Measurements from ENCODE around the gene SACS. TPM values are rescaled to one million over a fixed set of nuclear protein-coding genes. Genes with fewer than 3 reads are reported as not detected.
A peak's percentile ranks its signal among the peaks of the same experiment; 100 is the strongest.

The SACS gene, protein sequence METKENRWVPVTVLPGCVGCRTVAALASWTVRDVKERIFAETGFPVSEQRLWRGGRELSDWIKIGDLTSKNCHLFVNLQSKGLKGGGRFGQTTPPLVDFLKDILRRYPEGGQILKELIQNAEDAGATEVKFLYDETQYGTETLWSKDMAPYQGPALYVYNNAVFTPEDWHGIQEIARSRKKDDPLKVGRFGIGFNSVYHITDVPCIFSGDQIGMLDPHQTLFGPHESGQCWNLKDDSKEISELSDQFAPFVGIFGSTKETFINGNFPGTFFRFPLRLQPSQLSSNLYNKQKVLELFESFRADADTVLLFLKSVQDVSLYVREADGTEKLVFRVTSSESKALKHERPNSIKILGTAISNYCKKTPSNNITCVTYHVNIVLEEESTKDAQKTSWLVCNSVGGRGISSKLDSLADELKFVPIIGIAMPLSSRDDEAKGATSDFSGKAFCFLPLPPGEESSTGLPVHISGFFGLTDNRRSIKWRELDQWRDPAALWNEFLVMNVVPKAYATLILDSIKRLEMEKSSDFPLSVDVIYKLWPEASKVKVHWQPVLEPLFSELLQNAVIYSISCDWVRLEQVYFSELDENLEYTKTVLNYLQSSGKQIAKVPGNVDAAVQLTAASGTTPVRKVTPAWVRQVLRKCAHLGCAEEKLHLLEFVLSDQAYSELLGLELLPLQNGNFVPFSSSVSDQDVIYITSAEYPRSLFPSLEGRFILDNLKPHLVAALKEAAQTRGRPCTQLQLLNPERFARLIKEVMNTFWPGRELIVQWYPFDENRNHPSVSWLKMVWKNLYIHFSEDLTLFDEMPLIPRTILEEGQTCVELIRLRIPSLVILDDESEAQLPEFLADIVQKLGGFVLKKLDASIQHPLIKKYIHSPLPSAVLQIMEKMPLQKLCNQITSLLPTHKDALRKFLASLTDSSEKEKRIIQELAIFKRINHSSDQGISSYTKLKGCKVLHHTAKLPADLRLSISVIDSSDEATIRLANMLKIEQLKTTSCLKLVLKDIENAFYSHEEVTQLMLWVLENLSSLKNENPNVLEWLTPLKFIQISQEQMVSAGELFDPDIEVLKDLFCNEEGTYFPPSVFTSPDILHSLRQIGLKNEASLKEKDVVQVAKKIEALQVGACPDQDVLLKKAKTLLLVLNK (N-terminal part only)
- total RNA-seq: 87.7 and 138 TPM in 2 replicates

DNA sequence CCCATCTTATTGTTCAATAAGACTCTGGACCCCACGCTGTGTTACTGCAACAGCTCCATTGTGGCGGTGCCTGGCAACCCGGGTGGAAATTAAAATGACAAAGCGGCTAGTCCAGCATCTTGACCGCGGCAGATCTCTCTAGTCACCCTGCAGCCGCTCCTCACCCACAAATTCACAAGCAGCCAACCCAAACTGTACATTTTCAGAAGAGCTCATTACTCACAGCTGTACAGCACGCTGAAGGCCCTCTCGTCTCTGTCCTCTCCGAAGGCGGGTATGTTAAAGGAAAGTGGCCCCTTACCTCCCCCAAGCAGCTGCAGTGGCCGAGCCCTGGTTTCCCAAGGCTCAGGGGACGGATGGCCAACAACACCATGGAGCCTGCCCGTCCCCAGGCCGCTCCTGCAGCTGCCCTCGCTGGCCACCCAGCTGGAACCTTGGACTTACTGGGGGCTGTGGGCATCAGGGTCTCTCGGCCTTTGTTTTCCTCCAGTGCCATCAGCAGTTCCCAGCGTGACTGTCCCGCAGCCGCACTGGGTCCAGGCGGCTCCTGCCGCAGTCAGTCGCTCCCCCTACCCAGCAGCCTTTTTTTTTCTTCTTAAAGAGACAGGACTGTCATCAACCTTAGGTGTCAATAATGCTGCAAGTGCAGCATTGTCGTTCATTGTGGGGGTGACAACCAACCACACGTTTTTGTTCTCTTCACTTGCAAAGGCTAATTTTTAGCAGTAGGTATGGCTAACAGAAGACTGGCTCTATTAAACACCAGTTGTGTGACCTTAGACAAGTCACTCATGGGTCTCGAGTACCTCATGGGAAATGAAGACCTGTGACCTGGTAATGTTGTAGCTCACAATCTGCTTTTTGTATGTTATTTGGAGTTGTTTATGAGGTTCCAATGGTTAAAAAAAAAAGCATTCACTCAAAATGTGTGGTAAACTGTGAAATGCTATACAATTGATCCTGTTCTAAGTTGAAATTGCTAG lies at the start of gene SACS:
SACS (minus strand) TSS at position 532 of the 983 bp plus-strand sequence. CDS start 22,463 bp downstream, outside the sequence.
- TF ChIP-seq, protein P1, sequence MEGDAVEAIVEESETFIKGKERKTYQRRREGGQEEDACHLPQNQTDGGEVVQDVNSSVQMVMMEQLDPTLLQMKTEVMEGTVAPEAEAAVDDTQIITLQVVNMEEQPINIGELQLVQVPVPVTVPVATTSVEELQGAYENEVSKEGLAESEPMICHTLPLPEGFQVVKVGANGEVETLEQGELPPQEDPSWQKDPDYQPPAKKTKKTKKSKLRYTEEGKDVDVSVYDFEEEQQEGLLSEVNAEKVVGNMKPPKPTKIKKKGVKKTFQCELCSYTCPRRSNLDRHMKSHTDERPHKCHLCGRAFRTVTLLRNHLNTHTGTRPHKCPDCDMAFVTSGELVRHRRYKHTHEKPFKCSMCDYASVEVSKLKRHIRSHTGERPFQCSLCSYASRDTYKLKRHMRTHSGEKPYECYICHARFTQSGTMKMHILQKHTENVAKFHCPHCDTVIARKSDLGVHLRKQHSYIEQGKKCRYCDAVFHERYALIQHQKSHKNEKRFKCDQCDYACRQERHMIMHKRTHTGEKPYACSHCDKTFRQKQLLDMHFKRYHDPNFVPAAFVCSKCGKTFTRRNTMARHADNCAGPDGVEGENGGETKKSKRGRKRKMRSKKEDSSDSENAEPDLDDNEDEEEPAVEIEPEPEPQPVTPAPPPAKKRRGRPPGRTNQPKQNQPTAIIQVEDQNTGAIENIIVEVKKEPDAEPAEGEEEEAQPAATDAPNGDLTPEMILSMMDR (IDR thresholded peaks at IDR 0.05; ENCODE audit: insufficient read depth, low read depth, low read length): no peak
- DNase-seq (ENCODE audit: low read depth): peak; percentile 31

DNA sequence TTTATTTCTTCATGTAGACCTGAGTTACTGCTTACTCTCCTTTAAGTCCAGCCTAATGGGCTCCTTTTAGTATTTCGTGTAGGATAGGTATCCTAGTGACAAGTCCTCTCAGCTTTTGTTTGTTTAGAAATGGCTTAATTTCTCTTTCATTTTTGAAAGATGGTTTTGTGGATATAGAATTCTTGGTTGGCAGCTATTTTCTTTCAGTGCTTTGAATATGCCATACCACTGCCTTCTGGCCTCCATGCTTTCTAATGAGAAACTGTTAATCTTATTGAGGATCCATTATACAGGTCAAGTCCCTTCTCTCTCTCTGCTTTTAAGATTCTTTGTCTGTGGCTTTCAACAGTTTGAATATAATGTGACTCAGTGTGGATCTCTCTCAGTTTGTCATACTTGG lies 46.8 kb upstream of the SACS start:
- no peak for DNase-seq (ENCODE audit: low read depth)
- TF ChIP-seq, protein P1 (IDR thresholded peaks at IDR 0.05; ENCODE audit: insufficient read depth, low read depth, low read length): no peak
- no peak overlapping the region for H3K4me3 ChIP-seq (ENCODE audit: low read depth, low read length)

More for the DNA sequence above, at the start of gene SACS:
- peak within 1 kb of the TSS; percentile 65 for H3K4me3 ChIP-seq (ENCODE audit: low read depth, low read length)

DNA sequence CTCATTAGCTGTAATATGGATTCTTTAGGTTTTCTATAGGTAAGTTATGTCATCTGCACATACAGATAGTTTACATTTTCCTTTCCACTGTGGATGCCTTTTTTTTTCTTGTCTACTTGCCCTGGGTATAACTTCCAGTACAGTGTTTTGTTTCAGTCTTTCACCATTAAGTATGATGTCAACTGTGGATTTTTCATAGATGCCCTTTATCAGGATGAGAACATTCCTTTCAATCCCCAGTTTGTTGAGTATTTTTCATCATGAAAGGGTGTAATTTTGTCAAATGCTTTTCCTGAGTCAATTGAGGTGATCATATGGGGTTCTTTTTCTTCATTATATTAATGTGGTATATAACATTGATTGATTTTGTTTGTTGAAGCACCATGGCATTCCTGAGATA lies 43.6 kb upstream of the SACS start:
- DNase-seq (ENCODE audit: low read depth): no peak
- no peak overlapping the region for H3K4me3 ChIP-seq (ENCODE audit: low read depth, low read length)
- TF ChIP-seq, protein P1 (IDR thresholded peaks at IDR 0.05; ENCODE audit: insufficient read depth, low read depth, low read length): no peak

DNA sequence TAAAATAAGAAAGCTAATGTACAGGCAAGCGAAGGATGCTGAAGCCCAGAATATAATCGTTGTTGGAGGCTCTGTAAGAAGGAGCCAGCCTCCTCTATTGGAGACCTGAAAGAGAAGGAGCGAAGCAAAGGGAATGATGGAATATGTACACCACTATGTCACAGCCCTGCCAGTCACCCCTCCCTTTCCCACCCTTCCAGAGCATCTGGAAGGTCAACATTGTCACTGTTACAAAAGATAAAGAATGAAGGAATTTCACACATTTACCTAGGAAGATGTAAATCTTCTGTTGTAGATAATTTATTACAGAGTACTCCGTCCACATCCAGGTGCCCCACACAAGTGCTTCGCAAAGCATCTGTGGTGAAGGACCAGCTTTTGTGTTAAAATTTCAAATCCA lies 39.7 kb upstream of the SACS start:
- TF ChIP-seq, protein P1 (IDR thresholded peaks at IDR 0.05; ENCODE audit: insufficient read depth, low read depth, low read length): no peak
- DNase-seq (ENCODE audit: low read depth): no peak
- H3K4me3 ChIP-seq (ENCODE audit: low read depth, low read length): no peak overlapping the region

DNA sequence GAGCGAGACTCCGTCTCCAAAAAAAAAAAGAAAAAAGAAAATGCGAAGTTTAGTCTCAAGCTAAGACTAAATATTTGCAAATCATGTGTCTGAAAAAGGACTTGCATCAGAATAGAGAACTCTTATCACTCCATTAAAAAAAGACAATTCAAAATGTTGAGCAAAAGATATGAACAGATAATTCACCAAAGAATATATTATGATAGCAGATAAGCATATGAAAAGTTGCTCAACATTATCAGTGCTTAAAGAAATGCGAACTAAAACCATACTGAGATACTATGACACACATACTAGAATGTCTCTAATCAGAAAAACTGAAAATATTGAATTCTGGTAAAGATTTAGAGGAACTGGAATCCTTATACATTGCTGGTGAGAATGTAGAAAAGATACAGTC lies 38.7 kb upstream of the SACS start:
- no peak for DNase-seq (ENCODE audit: low read depth)
- no peak overlapping the region for H3K4me3 ChIP-seq (ENCODE audit: low read depth, low read length)
- TF ChIP-seq, protein P1 (IDR thresholded peaks at IDR 0.05; ENCODE audit: insufficient read depth, low read depth, low read length): no peak
